GM10847 (cell line): ENCODE results near the gene KCTD5.

Experiments used
- POLR2A ChIP-seq: IDR thresholded peaks from 2 replicates; pipeline ENCODE4 v1.6.1; 2011; ENCODE audit not compliant: insufficient read length; ENCODE audit errors: extremely low read depth

KCTD5 gene, protein sequence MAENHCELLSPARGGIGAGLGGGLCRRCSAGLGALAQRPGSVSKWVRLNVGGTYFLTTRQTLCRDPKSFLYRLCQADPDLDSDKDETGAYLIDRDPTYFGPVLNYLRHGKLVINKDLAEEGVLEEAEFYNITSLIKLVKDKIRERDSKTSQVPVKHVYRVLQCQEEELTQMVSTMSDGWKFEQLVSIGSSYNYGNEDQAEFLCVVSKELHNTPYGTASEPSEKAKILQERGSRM

GRCh38 chr16:2682209-2683021, at the start of gene KCTD5:
Gene KCTD5 (plus strand): TSS chr16:2682523. CDS start chr16:2682549, 26 bp downstream.
- TF ChIP-seq POLR2A = peak; percentile 92

DNA sequence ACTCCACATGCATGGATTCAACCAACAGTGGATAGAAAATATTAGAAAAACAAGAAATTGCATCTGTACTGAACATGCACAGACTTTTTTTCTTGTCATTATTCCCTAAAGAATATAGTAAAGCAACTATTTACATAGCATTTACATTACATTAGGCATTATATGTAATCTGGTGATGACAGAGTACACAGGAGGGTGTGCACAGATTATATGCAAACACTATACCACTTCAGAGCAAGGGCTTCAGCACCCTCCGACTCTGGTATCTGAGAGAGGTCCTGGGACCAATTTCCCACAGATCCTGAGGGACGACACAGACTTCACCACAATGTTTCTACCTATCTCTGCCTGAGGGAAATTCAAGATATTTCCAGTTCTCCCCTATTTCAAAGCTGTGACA, 25.3 kb upstream of the KCTD5 start:
- no peak for TF ChIP-seq POLR2A

- TF ChIP-seq POLR2A = no peak
Measured at GRCh38 chr16:2663553-2664546, 18.5 kb upstream of the KCTD5 start.

DNA sequence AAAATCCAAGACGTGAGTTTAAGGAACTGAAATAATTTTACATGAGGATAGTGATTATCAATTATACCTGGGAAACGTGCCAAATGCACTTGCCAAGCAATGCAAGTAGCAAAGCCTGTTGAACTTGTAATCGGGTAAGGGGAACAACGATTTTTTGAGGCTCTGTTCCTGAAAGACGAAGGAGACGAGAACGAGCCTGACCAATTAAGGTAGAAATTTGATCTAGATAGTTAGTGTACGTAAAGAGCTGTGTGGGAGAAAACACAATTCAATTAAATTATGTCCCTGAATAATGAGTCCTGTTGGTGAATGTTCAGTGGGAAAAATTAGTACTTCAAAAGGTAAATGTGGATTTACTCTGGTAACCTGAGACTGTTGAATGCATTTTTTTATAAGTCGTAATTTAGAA, 17.7 kb upstream of the KCTD5 start:
- no peak for TF ChIP-seq POLR2A

DNA sequence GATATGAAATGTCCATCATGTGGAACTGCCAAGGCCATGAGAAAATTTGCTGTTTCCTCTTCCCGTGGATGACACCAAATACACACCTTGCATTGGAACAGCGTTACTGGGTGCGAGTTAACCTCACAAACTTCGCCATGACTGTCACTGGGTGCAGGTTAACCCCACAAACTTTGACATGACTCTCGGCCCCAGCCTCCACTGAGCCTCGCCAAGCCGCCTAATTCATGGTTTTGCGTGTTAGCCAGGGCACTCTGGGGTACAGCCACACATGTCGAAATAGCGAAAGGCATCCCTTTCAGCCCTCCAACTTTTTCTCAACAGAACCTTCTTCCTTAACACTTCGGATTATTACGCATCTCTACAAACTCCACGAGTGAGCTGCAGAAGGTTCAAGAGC, 10.6 kb upstream of the KCTD5 start:
- no peak for TF ChIP-seq POLR2A

GRCh38 chr16:2673066-2673999, 9.0 kb upstream of the KCTD5 start:
- peak; percentile 70 for TF ChIP-seq POLR2A

DNA sequence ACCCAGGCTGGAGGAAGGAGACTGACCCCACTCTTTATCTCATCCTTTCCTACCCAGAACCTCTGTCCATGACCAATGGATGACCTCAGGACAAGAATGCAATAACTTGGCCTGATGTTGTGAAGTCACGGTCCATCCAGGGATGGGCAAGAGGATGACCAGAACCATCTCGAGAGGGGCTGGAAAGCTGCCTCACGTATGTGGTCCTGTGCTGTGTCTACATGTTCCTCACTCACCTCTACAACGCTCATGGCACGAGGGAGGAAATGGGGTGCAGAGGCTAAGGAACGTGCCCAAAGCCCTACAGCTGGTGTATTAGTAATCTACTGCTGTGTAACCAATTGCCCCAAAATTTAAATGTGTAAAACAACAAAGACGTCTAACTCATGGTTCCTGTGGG, 7.3 kb upstream of the KCTD5 start:
- TF ChIP-seq POLR2A = no peak

- no peak for TF ChIP-seq POLR2A
Measured at GRCh38 chr16:2675714-2676113, 6.6 kb upstream of the KCTD5 start.

DNA sequence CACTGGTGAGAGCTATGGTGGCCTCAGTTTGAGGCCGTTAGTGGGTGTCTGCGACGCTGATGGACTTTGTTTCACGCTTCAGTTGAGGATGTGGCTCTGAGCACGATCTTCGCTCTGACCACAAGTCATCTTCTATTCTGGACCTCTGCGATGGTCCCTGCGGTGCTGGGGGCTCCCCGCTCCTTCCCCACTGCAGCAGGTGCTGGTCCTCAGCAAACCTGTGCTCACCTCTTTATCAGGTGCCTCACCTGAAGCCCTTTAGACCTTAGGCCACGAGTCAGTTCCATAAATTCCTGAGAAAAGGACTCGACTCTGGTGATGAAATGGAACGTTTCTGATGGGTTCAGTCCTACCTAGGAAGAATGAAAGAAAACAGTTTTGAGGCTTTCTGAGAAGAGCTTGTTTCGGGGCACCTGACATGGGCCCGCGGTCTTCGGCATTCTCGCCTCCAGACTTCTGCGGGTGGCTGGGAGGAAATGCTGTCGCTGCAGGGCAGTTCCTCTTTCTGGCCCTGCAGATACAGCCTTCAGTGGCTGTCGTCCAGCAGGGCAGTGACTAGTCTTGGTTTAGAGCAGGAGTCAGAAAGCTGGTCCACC, 4.7 kb downstream of the KCTD5 start:
- TF ChIP-seq POLR2A = peak; percentile 21

GRCh38 chr16:2687531-2688308, 5.4 kb downstream of the KCTD5 start:
- TF ChIP-seq POLR2A = no peak

- TF ChIP-seq POLR2A = no peak
Measured at GRCh38 chr16:2689968-2690801, 7.9 kb downstream of the KCTD5 start.

DNA sequence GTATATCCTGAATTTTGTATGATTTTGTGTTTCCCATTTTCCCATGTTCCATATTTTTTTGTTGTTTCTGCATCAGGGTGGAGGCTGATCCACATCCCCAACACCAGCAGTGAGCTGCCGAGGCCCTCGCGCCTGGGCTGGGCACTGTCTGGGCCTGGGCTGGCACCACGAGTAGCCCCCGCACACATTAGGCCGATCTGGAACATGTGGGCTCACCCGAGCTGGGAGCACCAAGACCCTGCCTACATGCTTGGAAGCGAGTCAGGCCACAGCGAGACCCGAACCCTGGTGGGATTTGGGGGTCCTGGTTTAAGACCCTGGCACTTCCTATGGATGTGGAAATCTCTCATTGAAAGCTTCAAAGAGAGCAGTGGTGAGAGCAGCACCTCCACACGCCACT, 8.5 kb downstream of the KCTD5 start:
- TF ChIP-seq POLR2A = no peak

DNA sequence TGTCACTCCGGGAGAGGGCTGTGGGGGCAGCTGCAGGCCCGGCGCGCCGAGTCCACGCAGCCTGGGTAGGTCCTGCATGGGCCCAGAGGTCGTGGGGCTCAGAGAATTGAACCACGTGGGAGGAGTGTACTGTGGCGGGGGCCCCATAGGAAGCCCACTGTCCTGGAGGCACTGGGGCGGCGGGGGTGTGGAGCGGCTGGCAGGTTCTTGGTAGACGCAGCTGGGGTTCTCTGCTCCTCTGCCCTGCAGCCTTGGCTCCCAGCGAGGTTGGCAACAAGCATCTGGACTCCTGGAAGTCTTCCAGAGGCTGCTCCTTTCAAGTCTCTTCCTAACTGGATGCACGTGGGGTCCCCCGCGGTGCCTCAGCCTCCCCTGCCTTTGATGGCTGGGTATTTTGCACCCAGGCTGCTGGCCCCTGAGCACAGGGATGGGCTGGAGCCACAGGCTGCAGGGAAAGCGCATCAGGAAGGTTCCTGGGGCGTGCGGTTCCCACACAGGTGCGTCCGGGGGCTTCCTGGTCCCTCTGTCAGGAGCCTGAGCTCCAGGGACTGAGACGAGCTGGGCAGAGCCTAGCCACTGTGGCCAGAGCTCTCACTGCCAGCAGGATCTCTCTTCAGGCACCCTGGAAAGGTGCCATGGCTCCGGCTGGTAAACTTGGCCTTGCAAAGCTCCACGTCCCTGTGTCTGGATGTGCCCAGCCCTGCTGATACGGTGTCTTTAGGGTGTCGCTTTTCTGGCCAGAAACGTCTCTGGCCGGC, 9.3 kb downstream of the KCTD5 start:
- TF ChIP-seq POLR2A = no peak
